GM12875 (cell line): ENCODE measurements around the gene RGS7.
"Not testable (repeated sequence)": the region's sequence is repeated elsewhere in the genome, so short reads cannot be mapped to it uniquely, and the experiment has no call there.

Experiments
- H3K4me3 ChIP-seq: one replicate; pipeline ENCODE4 v1.5.1; 2011; ENCODE audit warnings: low read depth, low read length, control low read depth
- TF ChIP-seq, protein P1 (sequence below): IDR thresholded peaks from 2 replicates; pipeline ENCODE4 v1.5.1; 2011; ENCODE audit warnings: low read depth, mild to moderate bottlenecking, control low read depth, inconsistent platforms, low read length, moderate library complexity, borderline replicate concordance; ENCODE audit not compliant: insufficient read depth

Gene RGS7

GRCh38 chr1:240797050-240797449, 560.0 kb downstream of the RGS7 start:
- TF ChIP-seq, protein P1, sequence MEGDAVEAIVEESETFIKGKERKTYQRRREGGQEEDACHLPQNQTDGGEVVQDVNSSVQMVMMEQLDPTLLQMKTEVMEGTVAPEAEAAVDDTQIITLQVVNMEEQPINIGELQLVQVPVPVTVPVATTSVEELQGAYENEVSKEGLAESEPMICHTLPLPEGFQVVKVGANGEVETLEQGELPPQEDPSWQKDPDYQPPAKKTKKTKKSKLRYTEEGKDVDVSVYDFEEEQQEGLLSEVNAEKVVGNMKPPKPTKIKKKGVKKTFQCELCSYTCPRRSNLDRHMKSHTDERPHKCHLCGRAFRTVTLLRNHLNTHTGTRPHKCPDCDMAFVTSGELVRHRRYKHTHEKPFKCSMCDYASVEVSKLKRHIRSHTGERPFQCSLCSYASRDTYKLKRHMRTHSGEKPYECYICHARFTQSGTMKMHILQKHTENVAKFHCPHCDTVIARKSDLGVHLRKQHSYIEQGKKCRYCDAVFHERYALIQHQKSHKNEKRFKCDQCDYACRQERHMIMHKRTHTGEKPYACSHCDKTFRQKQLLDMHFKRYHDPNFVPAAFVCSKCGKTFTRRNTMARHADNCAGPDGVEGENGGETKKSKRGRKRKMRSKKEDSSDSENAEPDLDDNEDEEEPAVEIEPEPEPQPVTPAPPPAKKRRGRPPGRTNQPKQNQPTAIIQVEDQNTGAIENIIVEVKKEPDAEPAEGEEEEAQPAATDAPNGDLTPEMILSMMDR: no peak
- H3K4me3 ChIP-seq: no peak overlapping the region

- TF ChIP-seq, protein P1: no peak
- H3K4me3 ChIP-seq: no peak overlapping the region
Measured at GRCh38 chr1:240794046-240794843, 562.8 kb downstream of the RGS7 start.

DNA sequence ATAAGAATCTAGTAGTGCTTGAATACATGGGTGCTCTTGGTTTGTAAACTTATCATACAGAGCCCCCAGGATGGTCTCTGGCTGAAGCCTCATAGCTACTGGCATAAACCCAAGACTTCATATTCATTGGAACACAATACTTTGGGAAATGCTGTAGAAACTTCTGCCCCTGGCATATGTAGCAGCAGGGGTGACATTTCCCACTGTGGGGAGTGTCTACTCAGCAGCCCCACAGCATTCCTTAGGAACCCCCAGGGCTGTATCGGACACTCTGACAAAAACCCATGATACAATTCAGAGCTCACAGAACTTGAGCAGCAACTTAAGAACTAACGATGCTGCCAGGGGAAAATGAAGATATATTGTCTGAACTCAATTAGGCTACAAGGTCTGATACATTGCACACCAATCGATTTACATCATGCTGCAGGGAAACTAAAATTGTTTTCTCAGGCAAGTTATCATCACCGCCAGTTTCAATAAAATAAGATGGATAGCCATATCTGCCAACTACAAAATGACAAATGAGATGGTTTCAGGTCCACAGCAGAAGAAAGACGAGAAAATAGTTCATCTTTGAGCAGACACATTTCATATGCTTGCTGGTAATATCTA, 564.0 kb downstream of the RGS7 start:
- no peak overlapping the region for H3K4me3 ChIP-seq
- TF ChIP-seq, protein P1: no peak

DNA sequence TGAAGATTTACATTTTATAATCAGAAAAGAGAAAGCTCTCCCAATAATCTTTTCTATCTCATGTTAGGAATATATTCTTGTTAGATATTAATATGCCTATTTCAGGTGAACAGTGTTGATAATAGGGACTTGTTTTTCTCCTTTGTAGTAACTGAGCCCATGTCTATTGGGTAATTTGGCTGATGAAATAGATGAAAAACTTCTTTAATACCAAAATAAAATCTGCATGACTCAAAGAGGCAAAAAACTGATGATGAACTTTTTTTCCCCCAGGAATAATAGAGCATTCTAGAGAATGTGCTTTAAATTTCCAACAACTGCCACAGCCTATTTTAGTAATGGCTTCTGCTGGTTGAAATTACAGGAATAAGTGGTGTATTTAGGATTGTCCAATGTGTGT, 566.1 kb downstream of the RGS7 start:
- TF ChIP-seq, protein P1: no peak

DNA sequence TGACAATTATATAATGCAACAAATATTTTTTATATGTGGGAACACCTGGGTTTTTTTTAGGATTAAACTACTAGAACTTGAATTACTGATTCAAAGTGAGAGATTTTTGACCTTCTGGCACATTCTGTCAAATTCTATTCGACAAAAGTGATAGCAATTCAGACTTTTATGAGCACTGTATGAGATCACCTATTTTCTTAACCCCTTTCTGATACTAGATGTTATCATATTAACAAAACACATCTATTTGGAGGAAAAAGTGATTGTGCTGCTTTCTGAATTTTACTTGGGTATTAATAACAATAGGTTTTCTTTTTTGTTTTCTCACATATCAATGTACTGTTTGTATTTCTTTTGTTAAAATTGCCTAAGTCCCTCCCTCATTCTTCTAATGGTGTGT, 570.1 kb downstream of the RGS7 start:
- TF ChIP-seq, protein P1: no peak
- no peak overlapping the region for H3K4me3 ChIP-seq

More for the DNA sequence above, 566.1 kb downstream of the RGS7 start:
- H3K4me3 ChIP-seq: no peak overlapping the region

- TF ChIP-seq, protein P1: no peak
Measured at GRCh38 chr1:240784776-240785175, 572.2 kb downstream of the RGS7 start.

GRCh38 chr1:240783728-240784137, 573.3 kb downstream of the RGS7 start:
- not testable (repeated sequence) for H3K4me3 ChIP-seq

More at GRCh38 chr1:240784776-240785175, 572.2 kb downstream of the RGS7 start:
- H3K4me3 ChIP-seq: no peak overlapping the region
